MM.1S (cell line): Measurements from ENCODE around the gene SHISA8.

ENCODE experiments used
- DNase-seq: peaks from one replicate; pipeline ENCODE4 v3.0.0-alpha.2; 2015
- H2AFZ ChIP-seq: fragments of 300-600 bp; sonication (generic); 2 replicates; pipeline ENCODE4 v1.6.0; 2016; ENCODE audit warnings: antibody characterized with exemption, low read length
- H3F3A ChIP-seq: fragments of 300-600 bp; sonication (generic); 2 replicates; pipeline ENCODE4 v1.6.1; 2016; ENCODE audit warnings: mild to moderate bottlenecking, antibody characterized with exemption, low read length, moderate library complexity, mixed read lengths; ENCODE audit not compliant: insufficient read depth
- H3K27ac ChIP-seq: fragments of 300-600 bp; sonication (generic); 2 replicates; pipeline ENCODE4 v1.5.1; 2016; ENCODE audit warnings: mild to moderate bottlenecking, low read length
- H3K27me3 ChIP-seq: fragments of 300-600 bp; sonication (generic); replicated peaks from 2 replicates; pipeline ENCODE4 v1.6.0; 2016; ENCODE audit warnings: low read length; ENCODE audit not compliant: insufficient read depth
- H3K36me3 ChIP-seq: fragments of 300-600 bp; sonication (generic); replicated peaks from 2 replicates; pipeline ENCODE4 v1.6.1; 2016; ENCODE audit warnings: mild to moderate bottlenecking, low read length, mixed read lengths; ENCODE audit not compliant: insufficient read depth
- H3K4me1 ChIP-seq: fragments of 300-600 bp; sonication (generic); 2 replicates; pipeline ENCODE4 v1.6.1; 2016; ENCODE audit warnings: low read length, mixed read lengths
- H3K4me2 ChIP-seq: fragments of 300-600 bp; sonication (generic); 2 replicates; pipeline ENCODE4 v1.6.0; 2016; ENCODE audit warnings: low read depth, low read length
- H3K4me3 ChIP-seq: fragments of 300-600 bp; sonication (generic); 2 replicates; pipeline ENCODE4 v1.5.1; 2016; ENCODE audit warnings: low read length, mixed read lengths
- H3K79me2 ChIP-seq: fragments of 300-600 bp; sonication (generic); 2 replicates; pipeline ENCODE4 v1.6.1; 2016; ENCODE audit warnings: mixed run types, low read length, mixed read lengths
- H3K9ac ChIP-seq: fragments of 300-600 bp; sonication (generic); 2 replicates; pipeline ENCODE4 v1.6.1; 2016; ENCODE audit warnings: low read length, mixed read lengths
- H3K9me2 ChIP-seq: fragments of 300-600 bp; sonication (generic); replicated peaks from 2 replicates; pipeline ENCODE4 v1.6.1; 2016; ENCODE audit warnings: mild to moderate bottlenecking, low read length, mixed read lengths; ENCODE audit not compliant: insufficient read depth
- H3K9me3 ChIP-seq: fragments of 300-600 bp; sonication (generic); replicated peaks from 2 replicates; pipeline ENCODE4 v1.6.1; 2016; ENCODE audit warnings: mild to moderate bottlenecking, low read length, mixed read lengths; ENCODE audit not compliant: insufficient read depth
- H4K20me1 ChIP-seq: fragments of 300-600 bp; sonication (generic); 2 replicates; pipeline ENCODE4 v1.6.1; 2016; ENCODE audit warnings: mild to moderate bottlenecking, low read length, moderate library complexity, mixed read lengths; ENCODE audit not compliant: insufficient read depth
- EZH2 ChIP-seq: fragments of 300-600 bp; sonication (generic); optimal IDR thresholded peaks from 2 replicates; pipeline ENCODE3; 2017; ENCODE audit warnings: low read depth, mild to moderate bottlenecking, antibody characterized with exemption, low read length, mixed read lengths
- EZH2phosphoT487 ChIP-seq: fragments of 300-600 bp; sonication (generic); IDR thresholded peaks from 2 replicates; pipeline ENCODE4 v1.6.1; 2018; ENCODE audit warnings: antibody characterized with exemption, low read length
- TF ChIP-seq, protein P1 (sequence below): fragments of 300-600 bp; sonication (generic); IDR thresholded peaks from 2 replicates; pipeline ENCODE4 v1.5.1; 2016; ENCODE audit warnings: antibody characterized with exemption, low read length, mixed read lengths

Gene SHISA8

GRCh38 chr22:41862160-41862529 is 52.7 kb downstream of the SHISA8 start:
- Histone ChIP-seq H3F3A (no peaks in the 10 kb centered on the region), H3K4me2 (no peak overlapping the region), H3K27me3 (no peaks in the 10 kb centered on the region), H2AFZ (no peak overlapping the region), H4K20me1 (peaks cover 66% of the 10 kb centered on the region), H3K36me3 (peaks cover 15% of the 10 kb centered on the region; the same call in 1 of the 2 replicates), H3K9me3 (no peaks in the 10 kb centered on the region), H3K27ac (no peak overlapping the region), H3K79me2 (peaks cover 98% of the 10 kb centered on the region), H3K4me1 (no peaks in the 10 kb centered on the region), H3K4me3 (no peak overlapping the region), H3K9me2 (no peaks in the 10 kb centered on the region), H3K9ac (no peak overlapping the region)
- TF ChIP-seq, protein P1, sequence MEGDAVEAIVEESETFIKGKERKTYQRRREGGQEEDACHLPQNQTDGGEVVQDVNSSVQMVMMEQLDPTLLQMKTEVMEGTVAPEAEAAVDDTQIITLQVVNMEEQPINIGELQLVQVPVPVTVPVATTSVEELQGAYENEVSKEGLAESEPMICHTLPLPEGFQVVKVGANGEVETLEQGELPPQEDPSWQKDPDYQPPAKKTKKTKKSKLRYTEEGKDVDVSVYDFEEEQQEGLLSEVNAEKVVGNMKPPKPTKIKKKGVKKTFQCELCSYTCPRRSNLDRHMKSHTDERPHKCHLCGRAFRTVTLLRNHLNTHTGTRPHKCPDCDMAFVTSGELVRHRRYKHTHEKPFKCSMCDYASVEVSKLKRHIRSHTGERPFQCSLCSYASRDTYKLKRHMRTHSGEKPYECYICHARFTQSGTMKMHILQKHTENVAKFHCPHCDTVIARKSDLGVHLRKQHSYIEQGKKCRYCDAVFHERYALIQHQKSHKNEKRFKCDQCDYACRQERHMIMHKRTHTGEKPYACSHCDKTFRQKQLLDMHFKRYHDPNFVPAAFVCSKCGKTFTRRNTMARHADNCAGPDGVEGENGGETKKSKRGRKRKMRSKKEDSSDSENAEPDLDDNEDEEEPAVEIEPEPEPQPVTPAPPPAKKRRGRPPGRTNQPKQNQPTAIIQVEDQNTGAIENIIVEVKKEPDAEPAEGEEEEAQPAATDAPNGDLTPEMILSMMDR: no peak
- TF ChIP-seq EZH2phosphoT487 (no peak), EZH2 (no peak)
- DNase-seq: no peak
